GM19452 (cell line): Measurements from ENCODE around the gene ETS1.

ENCODE experiments used
- ATAC-seq: cut with Tn5 transposase; IDR thresholded peaks from one replicate; pipeline ENCODE4 v1.9.1; 2021; ENCODE audit not compliant: unreplicated experiment

The ETS1 gene

GRCh38 chr11:128547946-128548648 lies 39.3 kb downstream of the ETS1 start:
- no peak for ATAC-seq

DNA sequence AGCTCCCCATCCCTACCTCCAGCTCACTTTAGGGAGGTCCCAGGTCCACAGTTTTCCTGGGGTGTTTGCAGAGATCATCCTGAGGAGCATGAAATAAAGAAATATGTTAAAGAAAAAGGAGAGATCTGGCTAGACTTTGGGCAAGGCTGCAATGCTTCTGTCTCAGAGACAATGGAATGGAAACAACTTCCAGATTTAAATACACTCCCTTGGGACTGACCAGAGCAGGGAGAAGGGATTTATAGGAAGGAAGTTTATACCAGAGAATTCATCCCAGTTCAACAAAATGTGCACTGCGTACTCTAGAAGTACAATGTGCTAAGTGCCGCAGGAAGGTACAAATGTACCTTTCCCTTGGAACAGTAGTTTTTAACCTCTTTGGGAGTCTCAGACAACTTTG lies 40.4 kb downstream of the ETS1 start:
- ATAC-seq: no peak

GRCh38 chr11:128544471-128545051 lies 42.8 kb downstream of the ETS1 start:
- ATAC-seq: no peak

DNA sequence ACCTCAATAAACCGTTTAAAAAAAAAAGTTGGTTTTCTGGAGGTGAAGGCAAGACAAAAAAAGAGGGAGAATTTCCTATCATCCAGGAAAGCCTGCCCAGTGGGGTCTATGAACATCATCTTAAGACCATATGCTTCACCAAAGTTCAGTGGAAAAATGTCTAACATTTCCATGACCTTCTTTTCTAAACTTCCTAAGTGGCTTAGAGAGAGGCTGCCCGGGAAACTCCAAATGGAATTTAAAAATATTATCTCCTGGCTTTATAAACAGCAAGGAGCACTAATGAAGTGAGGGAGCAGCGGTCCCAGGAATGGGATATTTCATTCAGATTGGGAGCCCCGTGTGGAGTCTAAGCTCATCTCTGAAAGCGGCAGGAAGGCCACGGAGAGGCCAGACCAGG lies 46.9 kb downstream of the ETS1 start:
- no peak for ATAC-seq

DNA sequence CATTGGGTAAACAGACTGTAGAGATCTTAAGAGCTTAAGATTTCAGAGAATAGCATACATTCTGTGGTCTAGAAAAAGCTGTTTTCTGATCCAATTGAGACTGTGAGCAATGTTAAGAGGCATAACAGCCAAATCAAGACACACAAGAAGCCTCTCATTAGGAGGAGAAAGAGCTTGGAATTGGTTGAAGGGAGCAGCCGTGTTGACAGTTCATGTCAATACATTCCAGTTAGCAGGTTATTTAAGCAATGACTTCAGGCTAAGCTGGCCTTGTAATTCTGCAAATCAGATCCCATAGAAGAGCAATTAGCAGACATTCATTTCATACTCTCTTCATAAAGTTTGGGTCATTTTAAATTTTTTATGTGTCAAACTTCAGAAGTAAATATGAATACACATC lies 50.9 kb downstream of the ETS1 start:
- ATAC-seq: no peak

GRCh38 chr11:128535468-128536457 lies 51.6 kb downstream of the ETS1 start:
- no peak for ATAC-seq

DNA sequence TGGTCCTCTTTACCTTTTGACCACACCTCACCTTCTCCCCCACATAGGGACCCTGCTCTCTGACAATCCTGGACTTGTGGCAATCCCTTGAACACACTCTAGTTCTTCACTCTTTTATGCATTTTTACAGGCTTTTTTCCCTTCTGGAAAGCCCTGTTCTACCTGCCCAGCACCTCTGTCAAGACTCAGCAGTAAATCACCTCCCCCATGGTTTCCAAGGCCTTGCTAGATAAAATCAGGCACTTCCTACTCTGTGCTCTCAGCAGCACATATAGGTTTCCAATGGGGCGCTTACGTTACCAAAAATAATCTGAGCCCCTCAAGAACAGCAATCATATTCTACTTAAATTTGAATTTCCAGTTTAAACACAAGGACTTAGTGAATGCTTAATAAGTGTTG lies 53.9 kb downstream of the ETS1 start:
- no peak for ATAC-seq

- no peak for ATAC-seq
These were observed 54.7 kb downstream of the ETS1 start for GRCh38 chr11:128532572-128533091.

DNA sequence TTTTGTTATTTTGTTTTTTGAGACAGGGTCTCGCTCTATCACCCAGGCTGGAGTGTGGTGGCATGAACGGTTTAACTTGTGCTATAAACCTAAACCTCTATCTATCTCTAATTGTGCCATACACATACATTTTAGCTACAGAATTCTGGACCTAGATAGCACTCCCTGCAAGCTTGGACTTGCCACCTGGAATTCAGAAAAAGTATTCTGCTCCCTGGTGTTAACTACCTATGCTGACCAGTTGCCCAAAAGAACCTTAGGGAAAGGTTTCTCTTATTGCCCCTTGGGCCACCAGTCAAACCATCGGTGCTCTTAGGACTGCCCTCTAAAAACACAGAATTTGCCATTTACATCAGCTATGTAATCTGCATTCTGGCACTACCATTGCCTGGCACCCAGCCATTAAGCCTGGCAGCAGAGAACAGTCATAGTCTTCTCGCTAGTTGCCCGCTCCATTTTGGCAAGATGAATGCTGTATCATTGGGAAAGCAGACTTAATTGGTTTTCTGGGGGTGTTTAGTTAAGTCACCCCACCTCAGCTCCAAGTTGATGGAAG lies 55.3 kb downstream of the ETS1 start:
- no peak for ATAC-seq

- ATAC-seq: no peak
These were observed 55.8 kb downstream of the ETS1 start for GRCh38 chr11:128531588-128531987.

- no peak for ATAC-seq
These were observed 57.0 kb downstream of the ETS1 start for GRCh38 chr11:128530118-128531074.

DNA sequence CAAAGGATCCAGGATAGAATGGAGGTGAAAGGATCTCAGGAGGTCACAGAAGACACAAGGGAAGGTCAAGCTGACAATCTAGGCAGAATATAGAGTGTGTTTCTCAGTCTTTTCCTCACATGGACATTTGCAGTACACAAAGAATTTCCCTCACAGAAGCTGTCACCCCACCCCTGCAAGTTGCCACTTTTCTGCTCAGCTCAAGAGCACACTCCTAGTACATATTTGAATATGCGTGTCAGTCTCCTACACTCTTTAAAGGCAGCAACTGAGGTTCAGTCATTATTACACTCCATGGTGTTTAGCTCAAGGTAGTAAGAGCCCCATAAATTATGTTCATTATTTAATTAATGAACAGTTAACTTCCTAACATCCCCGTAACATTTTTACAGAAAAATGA lies 59.1 kb downstream of the ETS1 start:
- ATAC-seq: no peak

- ATAC-seq: no peak
These were observed 60.3 kb downstream of the ETS1 start for GRCh38 chr11:128527046-128527445.

- no peak for ATAC-seq
These were observed 61.7 kb downstream of the ETS1 start for GRCh38 chr11:128525411-128526243.

- ATAC-seq: no peak
These were observed 63.2 kb downstream of the ETS1 start for GRCh38 chr11:128524172-128524571.

GRCh38 chr11:128523641-128524040 lies 63.7 kb downstream of the ETS1 start:
- ATAC-seq: no peak

- no peak for ATAC-seq
These were observed 64.3 kb downstream of the ETS1 start for GRCh38 chr11:128522943-128523518.

DNA sequence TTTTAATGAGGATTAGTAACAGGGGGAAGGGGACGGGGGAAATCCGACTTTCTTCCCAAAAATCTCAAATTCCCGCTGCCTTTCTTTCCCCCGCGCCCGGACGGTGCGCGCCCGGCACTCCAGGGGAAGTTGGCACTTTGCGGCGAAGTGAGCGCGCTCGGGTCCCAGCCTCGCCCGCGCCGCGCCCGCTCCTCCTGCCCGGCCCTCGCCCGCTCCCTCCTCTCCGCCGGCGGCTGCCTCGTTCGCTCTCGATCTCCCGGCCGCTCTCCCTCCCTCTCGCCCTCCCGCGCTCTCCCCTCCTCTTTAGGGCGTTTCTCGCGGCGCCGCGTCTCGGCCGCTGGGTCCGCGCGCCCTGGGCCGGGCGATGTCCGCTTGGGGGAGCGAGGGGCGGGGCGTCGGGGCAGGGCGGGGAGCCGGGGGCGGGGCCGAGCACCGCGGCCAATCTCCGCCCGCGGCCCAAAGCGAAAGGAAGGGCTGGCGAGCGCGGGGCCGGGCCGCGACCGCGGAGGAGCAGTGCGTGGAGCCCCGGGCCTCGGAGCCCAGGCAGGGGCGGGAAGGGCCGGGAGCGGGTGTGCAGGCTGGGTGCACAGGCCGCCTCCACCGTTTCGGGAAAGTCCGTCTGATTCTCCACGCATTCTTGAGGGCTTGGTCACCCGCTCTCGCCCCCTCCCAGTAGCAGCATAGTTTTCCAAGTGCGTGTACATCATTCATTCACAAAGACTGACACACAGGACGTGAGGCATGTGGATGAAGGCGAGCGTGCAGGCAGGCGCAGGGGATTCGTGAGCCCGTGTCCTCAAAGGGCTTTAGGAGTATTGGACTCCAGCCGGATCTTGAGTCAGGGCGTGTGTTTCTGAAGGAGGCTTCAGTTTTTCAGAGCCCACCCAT lies 65.1 kb downstream of the ETS1 start:
- peak; percentile 74 for ATAC-seq
